ENCODE measurements around the gene CFL2. TPM values are rescaled to one million over a fixed set of nuclear protein-coding genes. Genes with fewer than 3 reads are reported as not detected.

Gene CFL2
- polyA plus RNA-seq, 4 donors: 54.9 to 73.9 (median 64.9) TPM

GRCh38 chr14:34678306-34678705, 36.1 kb downstream of the CFL2 start:
- DNase-seq (ENCODE audit: low read depth in 4 of 4, low spot score in 2 of 4): no peak

DNA sequence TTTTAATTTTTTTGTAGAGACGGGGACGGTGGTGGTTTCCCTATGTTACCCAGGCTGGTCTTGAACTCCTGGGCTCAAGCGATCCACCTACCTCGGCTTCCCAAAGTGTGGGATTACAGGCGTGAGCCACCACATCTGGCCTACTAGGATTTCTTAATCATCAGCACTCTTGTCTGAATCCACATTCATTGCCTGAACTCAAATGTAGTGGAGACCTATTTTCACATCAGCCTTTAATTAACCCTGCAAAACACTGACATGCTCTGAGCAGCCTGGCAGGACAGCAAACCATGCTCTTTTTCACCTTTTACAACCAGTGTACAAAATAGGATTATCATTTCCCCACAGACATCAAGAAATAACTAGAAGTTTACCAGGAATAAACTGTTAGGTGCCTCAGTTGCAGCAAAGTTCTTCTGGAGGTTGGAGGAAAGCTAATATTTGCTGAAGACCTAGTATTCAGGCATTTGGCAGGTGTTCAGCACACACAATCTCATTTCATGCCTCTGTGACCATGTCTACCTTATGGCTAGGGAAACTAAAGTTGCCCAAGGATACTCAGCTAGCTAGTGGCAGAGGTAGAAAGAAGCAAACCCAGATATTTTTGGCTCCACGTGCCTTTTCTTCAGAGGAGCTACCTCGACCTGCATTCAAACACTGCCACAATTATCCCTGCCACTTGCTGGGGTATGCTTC, 37.7 kb downstream of the CFL2 start:
- no peak for DNase-seq (ENCODE audit: low read depth in 4 of 4, low spot score in 2 of 4)

DNA sequence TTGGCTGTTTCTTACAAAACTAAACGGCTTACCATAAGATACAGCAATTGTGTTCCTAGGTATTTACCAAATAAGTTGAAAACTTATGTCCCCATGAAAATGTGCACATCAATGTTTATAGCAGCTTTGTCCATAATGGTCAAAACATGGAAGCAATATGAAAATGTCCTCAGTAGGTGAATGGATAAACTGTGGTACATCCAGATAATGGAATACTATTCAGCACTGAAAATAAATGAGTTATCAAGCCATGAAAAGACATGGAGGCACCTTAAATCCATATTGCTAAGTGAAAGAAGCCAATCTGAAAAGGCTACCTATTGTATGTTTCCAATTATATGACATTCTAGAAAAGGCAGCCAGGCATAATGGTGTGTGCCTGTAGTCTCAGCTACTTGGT, 40.7 kb downstream of the CFL2 start:
- no peak for DNase-seq (ENCODE audit: low read depth in 4 of 4, low spot score in 2 of 4)

- DNase-seq (ENCODE audit: low read depth in 4 of 4, low spot score in 2 of 4): no peak
Observed at GRCh38 chr14:34671716-34672115, 42.7 kb downstream of the CFL2 start.

GRCh38 chr14:34668111-34668510, 46.3 kb downstream of the CFL2 start:
- no peak for DNase-seq (ENCODE audit: low read depth in 4 of 4, low spot score in 2 of 4)

DNA sequence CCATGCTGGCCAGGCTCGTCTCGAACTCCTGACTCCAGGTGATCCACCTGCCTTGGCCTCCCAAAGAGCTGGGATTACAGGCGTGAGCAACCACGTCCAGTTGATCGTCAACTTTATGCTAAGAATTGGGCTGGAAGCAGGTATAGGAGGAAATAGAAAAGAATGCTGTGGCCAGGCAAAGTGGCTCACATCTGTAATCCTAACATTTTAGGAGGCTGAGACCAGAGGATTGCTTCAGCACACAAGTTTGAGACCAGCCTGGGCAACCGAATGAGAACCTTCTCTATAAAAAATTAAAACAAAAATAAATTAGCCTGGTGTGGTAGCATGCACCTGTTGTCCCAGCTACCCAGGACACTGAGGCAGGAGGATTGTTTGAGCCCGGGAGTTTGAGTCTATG, 47.4 kb downstream of the CFL2 start:
- no peak for DNase-seq (ENCODE audit: low read depth in 4 of 4, low spot score in 2 of 4)

DNA sequence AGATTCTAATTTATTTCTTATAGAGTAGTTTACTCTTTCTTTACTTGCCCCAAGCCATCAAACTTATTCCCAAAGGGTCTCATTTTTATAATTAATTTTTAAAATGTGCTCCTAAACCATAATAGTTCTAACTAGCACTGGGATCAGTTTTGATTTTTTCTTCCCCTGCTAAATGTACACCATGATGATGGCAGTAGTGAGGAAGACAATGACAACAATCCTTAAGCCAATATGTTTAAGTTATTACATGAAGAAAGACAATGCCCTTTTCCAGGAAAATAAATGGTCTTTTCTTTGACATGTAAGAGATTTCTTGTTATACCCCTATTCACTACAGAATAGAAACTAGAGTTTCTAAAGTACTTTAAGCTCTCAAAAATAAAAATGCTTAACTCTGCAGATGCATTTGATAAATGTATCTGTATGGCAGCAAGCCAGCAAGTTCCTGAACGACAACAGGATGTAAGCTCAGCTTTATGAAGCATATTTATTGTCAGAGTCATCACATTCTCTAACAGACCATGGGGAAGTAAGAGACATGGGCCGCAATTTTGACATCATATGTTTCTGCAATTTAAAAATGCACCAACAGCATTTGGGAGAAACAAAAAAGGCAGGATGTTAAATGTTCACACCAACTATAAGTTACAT, 48.5 kb downstream of the CFL2 start:
- peak in 3 of 4 donors; percentile 11 to 34 (median 24) for DNase-seq (ENCODE audit: low read depth in 4 of 4, low spot score in 2 of 4)

DNA sequence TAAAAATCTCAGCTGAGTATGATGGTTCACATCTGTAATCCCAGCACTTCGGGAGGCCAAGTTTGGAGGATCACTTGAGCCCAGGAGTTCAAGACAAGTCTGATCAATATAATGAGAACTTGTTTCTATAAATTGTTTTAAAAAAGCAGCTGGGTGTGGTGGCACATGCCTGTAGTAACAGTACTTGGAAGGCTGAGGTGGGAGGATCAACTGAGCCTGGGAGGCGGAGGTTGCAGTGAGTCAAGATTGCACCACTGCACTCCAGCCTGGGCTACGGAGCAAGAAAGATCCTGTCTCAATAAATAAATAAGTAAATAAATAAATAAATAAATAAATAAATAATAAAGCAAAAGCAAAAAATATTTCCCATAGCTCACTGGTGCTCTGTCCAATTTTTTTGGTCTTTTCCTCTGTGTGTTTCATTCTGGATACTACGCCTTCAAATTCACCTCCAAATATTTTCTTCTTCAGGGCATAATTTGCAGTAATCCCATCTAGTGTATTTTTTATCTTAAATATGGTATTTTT, 51.8 kb downstream of the CFL2 start:
- no peak for DNase-seq (ENCODE audit: low read depth in 4 of 4, low spot score in 2 of 4)

GRCh38 chr14:34660796-34661195, 53.6 kb downstream of the CFL2 start:
- DNase-seq (ENCODE audit: low read depth in 4 of 4, low spot score in 2 of 4): no peak

Other genes starting within 250 kb of the CFL2 start
- gene EAPP, start 174.9 kb downstream of the CFL2 start, polyA plus RNA-seq (ENCODE audit: insufficient read length in 4 of 4): 10 to 100 TPM; 63.2 to 83.0 (median 68.3) TPM
- 100 to 1,000 TPM in 3 of 4 donors, 10 to 100 TPM in 1; 91.8 to 140 (median 114) TPM for gene SNX6, start 84.4 kb downstream of the CFL2 start, polyA plus RNA-seq (ENCODE audit: insufficient read length in 4 of 4)
- 10 to 100 TPM; 24.8 to 36.0 (median 28.1) TPM for gene BAZ1A, start 160.8 kb upstream of the CFL2 start, polyA plus RNA-seq (ENCODE audit: insufficient read length in 4 of 4)